Measurements from ENCODE around the gene ENTREP3. TPM values are rescaled to one million over a fixed set of nuclear protein-coding genes. Genes with fewer than 3 reads are reported as not detected.

ENTREP3 gene
- total and polyA plus RNA-seq, 2 donors (not counting 3 experiments of a cell fraction or from before 2014, with no cell fraction given) = 27.4 to 62.7 TPM

- dilution Hi-C loops (cut with MboI; ENCODE audit: extremely low pct_ligation_motif_present, low sequenced_read_pairs) = no loop called here
Observed at GRCh38 chr1:155273343-155274245, 18.3 kb upstream of the ENTREP3 start, which contains the start of gene CLK2. TSS of gene CLK2 (minus strand) at chr1:155273504. CDS start at chr1:155270977, 2,527 bp downstream.

More at GRCh38 chr1:155273343-155274245, 18.3 kb upstream of the ENTREP3 start, which contains the start of gene CLK2:
- TF ChIP-seq, protein P1, sequence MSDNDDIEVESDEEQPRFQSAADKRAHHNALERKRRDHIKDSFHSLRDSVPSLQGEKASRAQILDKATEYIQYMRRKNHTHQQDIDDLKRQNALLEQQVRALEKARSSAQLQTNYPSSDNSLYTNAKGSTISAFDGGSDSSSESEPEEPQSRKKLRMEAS (IDR thresholded peaks at IDR 0.05; ENCODE audit: insufficient read depth, insufficient read length) = peak; percentile 97
- TF ChIP-seq CTCF (IDR thresholded peaks at IDR 0.05; ENCODE audit: extremely low read depth in 1 of 2, insufficient read depth in 1 of 2, low read depth in 1 of 2, low read length in 2 of 2) = no peak
- no peak for TF ChIP-seq GATA2 (IDR thresholded peaks at IDR 0.05; ENCODE audit: insufficient read depth, insufficient read length, low read depth, low read length)
- no peak for TF ChIP-seq FOS (IDR thresholded peaks at IDR 0.05; ENCODE audit: borderline replicate concordance, insufficient read depth, low read length)
- TF ChIP-seq MYC (IDR thresholded peaks at IDR 0.05; ENCODE audit: low read depth, low read length) = peak; percentile 22
- no peak for TF ChIP-seq EZH2 (IDR thresholded peaks at IDR 0.05; ENCODE audit: borderline replicate concordance, low read depth, low read length, severe bottlenecking)
- peak; percentile 75 for TF ChIP-seq POLR2AphosphoS5 (IDR thresholded peaks at IDR 0.05; ENCODE audit: insufficient read depth, low read depth, low read length)
- TF ChIP-seq JUN (IDR thresholded peaks at IDR 0.05; ENCODE audit: borderline replicate concordance, insufficient read depth, insufficient read length, low read depth) = no peak
- peak; percentile 69 for TF ChIP-seq POLR2A (IDR thresholded peaks at IDR 0.05; ENCODE audit: low read depth, low read length)
- H3K36me3 ChIP-seq (ENCODE audit: control insufficient read depth in 2 of 2, extremely low read depth in 1 of 2, insufficient read depth in 2 of 2, low read length in 2 of 2) = peaks cover 14 to 17% of the 10 kb centered on the region in 2 experiments
- peaks cover 26% of the 10 kb centered on the region for H3K79me2 ChIP-seq (ENCODE audit: control insufficient read depth, insufficient read depth, low read length)
- peak within 1 kb of the TSS; percentile 63 for H3K4me2 ChIP-seq (ENCODE audit: insufficient read depth, low read length)
- CTCF ChIA-PET = interaction anchor here (0.8 to 2.5 kb wide), 11 partner anchors 10 to 375 kb away, joined by 3 to 19 read pairs (median 4); partner anchors contain the start of genes FDPS, RUSC1 and SCAMP3
- H3K27me3 ChIP-seq (ENCODE audit: control insufficient read depth in 2 of 2, insufficient read depth in 2 of 2, low read length in 2 of 2) = peaks cover 0 to 2% of the 10 kb centered on the region in 2 experiments
- intact Hi-C loops (cut with micrococcal nuclease) = loop anchor here (1.0 to 2.0 kb wide), 4 partner anchors 11 to 50 kb away; partner anchors contain the start of genes ENTREP3 and SCAMP3
- H3K4me1 ChIP-seq (ENCODE audit: control insufficient read depth, extremely low read depth, insufficient read depth, low read length) = peaks cover 20% of the 10 kb centered on the region
- H4K20me1 ChIP-seq (replicated peaks; ENCODE audit: control insufficient read depth, extremely low read depth, insufficient read depth, low read length) = no peaks in the 10 kb centered on the region
- no peaks in the 10 kb centered on the region for H3K9me3 ChIP-seq (replicated peaks; ENCODE audit: control insufficient read depth, insufficient read depth, low read length)
- BruUV-seq (replicated peaks) = no TSS peak
- peak within 1 kb of the TSS; percentile 74 for H3K9ac ChIP-seq (replicated peaks; ENCODE audit: extremely low read depth, insufficient read depth, low read length)
- H3K9me1 ChIP-seq (replicated peaks; ENCODE audit: control insufficient read depth, extremely low read depth, insufficient read depth, low read length) = no peaks in the 10 kb centered on the region
- peak within 1 kb of the TSS; percentile 11 for H3K27ac ChIP-seq (ENCODE audit: insufficient read depth, low read depth, low read length)
- peak; percentile 96 for DNase-seq (ENCODE audit: low read depth, low spot score)
- peak; percentile 99 for FAIRE-seq
- POLR2A ChIA-PET = interaction anchor here (0.6 to 1.7 kb wide), 6 partner anchors 11 to 49 kb away, joined by 3 to 12 read pairs (median 4); partner anchors contain the start of genes RUSC1 and SCAMP3
- H3K4me3 ChIP-seq (replicated peaks in 1 of 3; ENCODE audit: insufficient read depth in 1 of 3, low read depth in 1 of 3, low read length in 3 of 3) = peak within 1 kb of the TSS; percentile 80 to 93 (median 86)
- H2AFZ ChIP-seq (ENCODE audit: low read depth, low read length) = peak within 1 kb of the TSS; percentile 37

Measured in endothelial cell of umbilical vein (primary cell).